Endothelial cell of umbilical vein (primary cell): ENCODE measurements around the gene TBX15. TPM values are rescaled to one million over a fixed set of nuclear protein-coding genes. Genes with fewer than 3 reads are reported as not detected.

Experiments
- BruUV-seq: library from RNA; stranded (reverse); fragments of 400-500 nt; replicated peaks from 2 replicates; lab custom pipeline; 2021; lab: Mats Ljungman, UMichigan
- CTCF ChIA-PET: fragments of 300-600, 350-600 bp; sonication (Branson Sonifier 250); formaldehyde crosslinking; loops from one replicate; lab custom pipeline; 2021; ENCODE audit warnings: antibody characterized with exemption, inconsistent platforms; lab: Charles Lee
- POLR2A ChIA-PET: fragments of 300-600, 350-600 bp; sonication (Branson Sonifier 250); formaldehyde crosslinking; loops from one replicate; lab custom pipeline; 2021; ENCODE audit warnings: antibody characterized with exemption, inconsistent platforms; lab: Charles Lee
- DNase-seq: peaks from one replicate; pipeline ENCODE4 v3.0.0-alpha.2; 2011; ENCODE audit warnings: low read depth, low spot score
- FAIRE-seq: peaks from 2 replicates; lab custom pipeline; 2011; peaks lifted over from hg19 to GRCh38; lab: Jason Lieb, UNC
- H2AFZ ChIP-seq: 2 replicates; pipeline ENCODE4 v1.6.0; 2012; ENCODE audit warnings: low read depth, low read length, control low read depth, inconsistent platforms
- H3K27ac ChIP-seq: 2 replicates; pipeline ENCODE4 v1.5.1; 2011; ENCODE audit warnings: low read depth, mild to moderate bottlenecking, control low read depth, low read length, moderate library complexity; ENCODE audit not compliant: insufficient read depth
- H3K27me3 ChIP-seq, 2 experiments: 2 replicates each; pipeline versions ENCODE4 v1.6.0 to v1.6.1; 2011; ENCODE audit warnings: low read length in 2 of 2, mixed read lengths in 1 of 2; ENCODE audit not compliant: control insufficient read depth in 2 of 2, insufficient read depth in 2 of 2
- H3K36me3 ChIP-seq, 2 experiments: 2 replicates in 1 of 2; 3 replicates in 1 of 2; pipeline ENCODE4 v1.5.1; 2011; ENCODE audit warnings: low read length in 2 of 2, mild to moderate bottlenecking in 1 of 2, moderate library complexity in 1 of 2; ENCODE audit not compliant: control insufficient read depth in 2 of 2, insufficient read depth in 2 of 2; ENCODE audit errors: extremely low read depth in 1 of 2
- H3K4me1 ChIP-seq: 3 replicates; pipeline ENCODE4 v1.5.1; 2011; ENCODE audit warnings: mild to moderate bottlenecking, low read length; ENCODE audit not compliant: control insufficient read depth, insufficient read depth; ENCODE audit errors: extremely low read depth
- H3K4me2 ChIP-seq: 2 replicates; pipeline ENCODE4 v1.6.1; 2011; ENCODE audit warnings: low read length, control low read depth, mixed read lengths; ENCODE audit not compliant: insufficient read depth
- H3K4me3 ChIP-seq, 3 experiments: fragments of 200-600 bp in 1 of 3; sonication (generic), shearing (Covaris generic) in 1 of 3; replicated peaks in 1 of 3; 2 replicates each; pipeline ENCODE4 v1.5.1; 2011 to 2016; ENCODE audit warnings: control low read depth in 3 of 3, low read length in 3 of 3, mild to moderate bottlenecking in 2 of 3, inconsistent platforms in 1 of 3, low read depth in 1 of 3, moderate library complexity in 1 of 3; ENCODE audit not compliant: insufficient read depth in 1 of 3
- H3K79me2 ChIP-seq: 2 replicates; pipeline ENCODE4 v1.6.0; 2012; ENCODE audit warnings: low read length, inconsistent platforms; ENCODE audit not compliant: control insufficient read depth, insufficient read depth
- H3K9ac ChIP-seq: replicated peaks from 2 replicates; pipeline ENCODE3; 2011; ENCODE audit warnings: low read length, control low read depth; ENCODE audit not compliant: insufficient read depth; ENCODE audit errors: extremely low read depth
- H3K9me1 ChIP-seq: replicated peaks from 3 replicates; pipeline ENCODE4 v1.6.0; 2011; ENCODE audit warnings: mild to moderate bottlenecking, low read length; ENCODE audit not compliant: control insufficient read depth, insufficient read depth; ENCODE audit errors: extremely low read depth
- H3K9me3 ChIP-seq: replicated peaks from 2 replicates; pipeline ENCODE4 v1.5.1; 2012; ENCODE audit warnings: low read length, inconsistent platforms; ENCODE audit not compliant: control insufficient read depth, insufficient read depth
- H4K20me1 ChIP-seq: replicated peaks from 2 replicates; pipeline ENCODE3; 2011; ENCODE audit warnings: mild to moderate bottlenecking, low read length; ENCODE audit not compliant: control insufficient read depth, insufficient read depth; ENCODE audit errors: extremely low read depth
- EZH2 ChIP-seq: IDR thresholded peaks from 2 replicates; pipeline ENCODE4 v1.6.1; 2012; ENCODE audit warnings: borderline replicate concordance, low read depth, mild to moderate bottlenecking, moderate library complexity, low read length, inconsistent platforms; ENCODE audit not compliant: severe bottlenecking
- FOS ChIP-seq: IDR thresholded peaks from 2 replicates; pipeline ENCODE4 v1.6.1; 2011; ENCODE audit warnings: mild to moderate bottlenecking, low read length, moderate library complexity, borderline replicate concordance; ENCODE audit not compliant: insufficient read depth
- GATA2 ChIP-seq: IDR thresholded peaks from 2 replicates; pipeline ENCODE4 v1.7.0; 2011; ENCODE audit warnings: low read depth, mild to moderate bottlenecking, moderate library complexity, mixed read lengths, low read length; ENCODE audit not compliant: insufficient read length, insufficient read depth
- JUN ChIP-seq: IDR thresholded peaks from 2 replicates; pipeline ENCODE4 v1.6.1; 2011; ENCODE audit warnings: borderline replicate concordance, low read depth; ENCODE audit not compliant: insufficient read length, insufficient read depth
- MYC ChIP-seq: IDR thresholded peaks from one replicate; pipeline ENCODE4 v1.6.1; 2011; ENCODE audit warnings: mild to moderate bottlenecking, low read depth, low read length
- POLR2A ChIP-seq: IDR thresholded peaks from 2 replicates; pipeline ENCODE4 v1.6.1; 2012; ENCODE audit warnings: low read depth, mild to moderate bottlenecking, control low read depth, low read length
- POLR2AphosphoS5 ChIP-seq: IDR thresholded peaks from 2 replicates; pipeline ENCODE4 v1.6.1; 2012; ENCODE audit warnings: low read depth, mild to moderate bottlenecking, control low read depth, low read length, moderate library complexity; ENCODE audit not compliant: insufficient read depth
- dilution Hi-C: fragments of 300-500 bp; cut with MboI; formaldehyde crosslinking; loops from one replicate; pipeline ENCODE4 v1.15.0; 2019; ENCODE audit warnings: low sequenced_read_pairs; ENCODE audit not compliant: extremely low pct_ligation_motif_present
- intact Hi-C: fragments of 100-400 bp; cut with micrococcal nuclease; formaldehyde crosslinking; loops from one replicate; pipeline ENCODE4 v1.10.0; 2022
- polyA plus RNA-seq, 4 experiments: library from polyadenylated mRNA; depleted of rRNA in 3 of 4; stranded (reverse) in 3 of 4; unstranded in 1 of 4; fragments of >200 nt; gene quantifications; 2 replicates each; pipeline versions ENCODE4 v1.2.1 to v1.2.3, GENCODE V29; 2011 to 2012; ENCODE audit warnings: missing spikeins in 1 of 4
- total RNA-seq: library from RNA; stranded (reverse); gene quantifications from 2 replicates; pipeline ENCODE4 v1.2.3, GENCODE V29; 2021
- TF ChIP-seq, protein P1 (sequence below), 2 donors: IDR thresholded peaks; 1 replicate in 1 of 2; 2 replicates in 1 of 2; pipeline ENCODE4 v1.5.1; 2011; ENCODE audit warnings: low read length in 2 of 2, mild to moderate bottlenecking in 2 of 2, moderate library complexity in 2 of 2, control low read depth in 1 of 2, inconsistent platforms in 1 of 2, low read depth in 1 of 2; ENCODE audit not compliant: insufficient read depth in 1 of 2; ENCODE audit errors: extremely low read depth in 1 of 2
- TF ChIP-seq, protein P2 (sequence below): IDR thresholded peaks from 2 replicates; pipeline ENCODE4 v1.6.1; 2011; ENCODE audit not compliant: insufficient read depth, insufficient read length

The TBX15 gene
- total and polyA plus RNA-seq, 2 donors (not counting 3 experiments of a cell fraction or from before 2014, with no cell fraction given), result 0.01 TPM; not detected in 1

DNA sequence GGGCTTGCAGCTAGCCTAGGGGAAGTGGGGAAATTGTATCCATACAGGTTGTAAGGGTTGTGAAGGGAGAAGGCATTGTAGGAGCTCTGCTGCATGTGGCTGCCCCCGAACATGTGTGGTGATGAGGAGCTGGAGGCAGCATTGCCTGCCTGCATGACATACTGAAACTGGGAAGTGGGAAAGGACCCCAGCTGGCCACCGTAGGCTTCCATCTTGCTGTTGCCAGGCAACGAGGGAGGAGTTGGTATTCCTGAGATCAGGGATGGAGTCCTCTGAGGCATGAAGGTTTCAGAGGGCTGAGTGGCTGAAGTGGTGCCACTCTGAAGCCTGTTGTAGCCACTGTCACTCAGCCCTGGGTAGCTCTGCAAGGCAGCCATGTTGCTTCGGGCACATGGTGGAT is 103.2 kb downstream of the TBX15 start:
- Histone ChIP-seq H3K4me1 (no peaks in the 10 kb centered on the region), H3K4me2 (no peak overlapping the region), H3K9me3 (no peaks in the 10 kb centered on the region), H4K20me1 (no peaks in the 10 kb centered on the region), H2AFZ (no peak overlapping the region), H3K9ac (no peak overlapping the region), H3K9me1 (no peaks in the 10 kb centered on the region), H3K27me3 (no peaks in the 10 kb centered on the region), H3K4me3 (no peak overlapping the region), H3K27ac (no peak overlapping the region), H3K79me2 (no peaks in the 10 kb centered on the region), H3K36me3 (no peaks in the 10 kb centered on the region)
- TF ChIP-seq, protein P1, sequence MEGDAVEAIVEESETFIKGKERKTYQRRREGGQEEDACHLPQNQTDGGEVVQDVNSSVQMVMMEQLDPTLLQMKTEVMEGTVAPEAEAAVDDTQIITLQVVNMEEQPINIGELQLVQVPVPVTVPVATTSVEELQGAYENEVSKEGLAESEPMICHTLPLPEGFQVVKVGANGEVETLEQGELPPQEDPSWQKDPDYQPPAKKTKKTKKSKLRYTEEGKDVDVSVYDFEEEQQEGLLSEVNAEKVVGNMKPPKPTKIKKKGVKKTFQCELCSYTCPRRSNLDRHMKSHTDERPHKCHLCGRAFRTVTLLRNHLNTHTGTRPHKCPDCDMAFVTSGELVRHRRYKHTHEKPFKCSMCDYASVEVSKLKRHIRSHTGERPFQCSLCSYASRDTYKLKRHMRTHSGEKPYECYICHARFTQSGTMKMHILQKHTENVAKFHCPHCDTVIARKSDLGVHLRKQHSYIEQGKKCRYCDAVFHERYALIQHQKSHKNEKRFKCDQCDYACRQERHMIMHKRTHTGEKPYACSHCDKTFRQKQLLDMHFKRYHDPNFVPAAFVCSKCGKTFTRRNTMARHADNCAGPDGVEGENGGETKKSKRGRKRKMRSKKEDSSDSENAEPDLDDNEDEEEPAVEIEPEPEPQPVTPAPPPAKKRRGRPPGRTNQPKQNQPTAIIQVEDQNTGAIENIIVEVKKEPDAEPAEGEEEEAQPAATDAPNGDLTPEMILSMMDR (IDR thresholded peaks at IDR 0.05; ENCODE audit: extremely low read depth in 1 of 2, insufficient read depth in 1 of 2, low read depth in 1 of 2, low read length in 2 of 2), result no peak
- no peak for TF ChIP-seq MYC
- TF ChIP-seq EZH2, result no peak
- no peak for TF ChIP-seq POLR2AphosphoS5
- TF ChIP-seq FOS, result no peak
- TF ChIP-seq POLR2A, result no peak
- no peak for TF ChIP-seq GATA2
- TF ChIP-seq, protein P2, sequence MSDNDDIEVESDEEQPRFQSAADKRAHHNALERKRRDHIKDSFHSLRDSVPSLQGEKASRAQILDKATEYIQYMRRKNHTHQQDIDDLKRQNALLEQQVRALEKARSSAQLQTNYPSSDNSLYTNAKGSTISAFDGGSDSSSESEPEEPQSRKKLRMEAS, result no peak
- TF ChIP-seq JUN, result no peak
- POLR2A ChIA-PET, result no interaction called here
- FAIRE-seq, result no peak
- CTCF ChIA-PET, result no interaction called here
- no TSS peak for BruUV-seq
- dilution Hi-C loops, result no loop called here
- intact Hi-C loops, result no loop called here
- DNase-seq, result no peak
